ENCODE data around the gene WFDC6. TPM values are rescaled to one million over a fixed set of nuclear protein-coding genes. Genes with fewer than 3 reads are reported as not detected.
"Not testable (repeated sequence)": the region's sequence is repeated elsewhere in the genome, so short reads cannot be mapped to it uniquely, and the experiment has no call there.

The WFDC6 gene
- total RNA-seq = not detected
- polyA plus RNA-seq = not detected
- long read RNA-seq, donor 1 = 0 reads
- long read RNA-seq, donor 2 = 0 reads
- long read RNA-seq, donor 3 = 0 reads
- long read RNA-seq, donor 4 = 0 reads

DNA sequence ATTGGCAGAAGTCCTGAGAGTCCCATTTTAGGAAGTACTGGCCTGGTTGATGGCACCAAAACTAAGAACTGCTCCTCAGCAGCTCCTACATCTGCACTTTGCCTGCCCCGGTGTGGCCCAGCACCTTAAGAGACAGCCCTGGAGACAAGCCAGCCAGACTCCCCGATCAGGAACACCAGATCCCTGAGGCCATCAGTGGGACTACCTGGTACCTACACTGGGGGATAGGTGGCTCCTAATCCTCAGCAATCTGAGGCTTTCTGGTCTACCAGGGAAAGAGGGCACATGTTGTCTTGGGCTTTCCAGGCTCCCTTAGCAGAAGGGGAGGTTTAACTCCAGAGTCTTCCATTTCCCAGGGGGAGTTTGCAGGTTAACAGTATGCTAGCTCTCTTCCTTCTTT is at the start of gene WFDC6:
Gene WFDC6, minus strand, starts transcription at position 101 of the 400 bp plus-strand sequence. Its CDS starts 75 bp downstream, at position 26.
- 82% methylated on average over 2 of the region's 2 CpGs for WGBS
- Histone ChIP-seq H3K4me1 (ENCODE audit: control insufficient read depth, insufficient read depth, low read length) (no peaks in the 10 kb centered on the region), H3K27me3 (ENCODE audit: control insufficient read depth, insufficient read depth) (peaks cover 2% of the 10 kb centered on the region), H3K9me3 (ENCODE audit: control insufficient read depth, low read length) (no peaks in the 10 kb centered on the region), H3K27ac (ENCODE audit: low read length) (no peak within 1 kb of the TSS), H3K4me3 (ENCODE audit: low read length) (no peak within 1 kb of the TSS)
- intact Hi-C loops (cut with DNase I) = no loop called here
- ATAC-seq (no peak), DNase-seq (no peak)

DNA sequence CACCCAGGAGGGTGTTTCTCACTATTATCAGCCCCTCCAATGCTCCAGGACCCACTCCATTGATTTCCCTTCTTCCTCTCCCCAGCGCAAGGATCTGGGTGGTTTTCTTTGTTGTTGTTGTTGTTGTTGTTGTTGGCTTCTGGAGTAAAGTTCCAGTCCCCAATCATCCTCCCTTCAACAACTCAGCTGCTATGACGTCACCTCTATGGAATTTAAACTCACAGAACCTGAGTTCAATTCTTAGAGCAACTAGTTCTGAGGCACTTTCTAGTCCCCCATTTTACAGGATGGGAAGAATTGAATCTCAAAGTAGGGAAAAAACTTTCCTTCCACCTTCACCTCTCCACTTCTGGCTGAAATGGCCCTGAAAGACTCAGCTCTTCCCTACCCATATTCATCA is 49.5 kb upstream of the WFDC6 start:
- DNase-seq (no peak), ATAC-seq (no peak)
- WGBS = 63% methylated on average over 2 of the region's 2 CpGs

DNA sequence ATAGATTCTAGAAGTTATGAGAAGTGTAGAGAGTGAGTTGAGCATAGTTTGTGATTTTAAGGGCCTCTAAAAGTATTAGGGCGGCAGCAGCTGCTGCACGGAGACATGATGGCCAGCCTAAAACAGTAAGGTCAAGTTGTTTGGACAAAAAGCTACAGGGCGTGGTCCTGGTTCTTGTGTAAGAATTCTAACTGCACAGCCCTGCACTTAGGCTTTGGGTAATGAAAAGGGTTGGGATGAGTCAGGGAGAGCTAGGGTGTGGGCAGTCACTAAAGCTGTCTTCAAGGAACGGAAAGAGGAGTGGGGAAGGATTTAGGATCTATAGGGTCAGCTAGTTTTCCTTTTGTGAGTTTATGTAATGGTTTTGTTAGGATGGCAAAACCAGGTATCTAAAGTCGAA is 46.7 kb upstream of the WFDC6 start:
- ATAC-seq; DNase-seq; intact Hi-C loops (cut with DNase I); H3K27ac ChIP-seq (ENCODE audit: low read length); H3K9me3 ChIP-seq (ENCODE audit: control insufficient read depth, low read length); H3K4me3 ChIP-seq (ENCODE audit: low read length); H3K27me3 ChIP-seq (ENCODE audit: control insufficient read depth, insufficient read depth); H3K4me1 ChIP-seq (ENCODE audit: control insufficient read depth, insufficient read depth, low read length): not testable (repeated sequence)
- 83% methylated on average over 5 of the region's 5 CpGs for WGBS

More for the DNA sequence above, 49.5 kb upstream of the WFDC6 start:
- H3K27ac ChIP-seq (ENCODE audit: low read length) = no peak overlapping the region
- H3K4me1 ChIP-seq (ENCODE audit: control insufficient read depth, insufficient read depth, low read length) = no peaks in the 10 kb centered on the region
- H3K27me3 ChIP-seq (ENCODE audit: control insufficient read depth, insufficient read depth) = no peaks in the 10 kb centered on the region
- intact Hi-C loops (cut with DNase I) = no loop called here
- H3K4me3 ChIP-seq (ENCODE audit: low read length) = no peak overlapping the region
- H3K9me3 ChIP-seq (ENCODE audit: control insufficient read depth, low read length) = no peaks in the 10 kb centered on the region

DNA sequence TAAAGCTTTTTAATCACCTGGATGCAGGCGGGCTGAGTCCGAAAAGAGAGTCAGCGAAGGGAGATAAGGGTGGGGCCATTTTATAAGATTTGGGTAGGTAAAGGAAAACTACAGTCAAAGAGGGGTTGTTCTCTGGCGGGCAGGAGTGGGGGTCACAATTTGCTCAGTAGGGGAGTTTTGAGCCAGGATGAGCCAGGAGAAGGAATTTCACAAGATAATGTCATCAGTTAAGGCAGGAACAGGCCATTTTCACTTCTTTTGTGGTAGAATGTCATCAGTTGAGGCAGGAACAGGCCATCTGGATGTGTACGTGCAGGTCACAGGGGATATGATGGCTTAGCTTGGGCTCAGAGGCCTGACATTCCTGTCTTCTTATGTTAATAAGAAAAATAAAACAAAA is 45.0 kb upstream of the WFDC6 start:
- DNase-seq; intact Hi-C loops (cut with DNase I); H3K4me3 ChIP-seq (ENCODE audit: low read length); H3K9me3 ChIP-seq (ENCODE audit: control insufficient read depth, low read length); H3K4me1 ChIP-seq (ENCODE audit: control insufficient read depth, insufficient read depth, low read length); H3K27me3 ChIP-seq (ENCODE audit: control insufficient read depth, insufficient read depth); H3K27ac ChIP-seq (ENCODE audit: low read length); ATAC-seq: not testable (repeated sequence)
- WGBS = 68% methylated on average over 5 of the region's 5 CpGs

DNA sequence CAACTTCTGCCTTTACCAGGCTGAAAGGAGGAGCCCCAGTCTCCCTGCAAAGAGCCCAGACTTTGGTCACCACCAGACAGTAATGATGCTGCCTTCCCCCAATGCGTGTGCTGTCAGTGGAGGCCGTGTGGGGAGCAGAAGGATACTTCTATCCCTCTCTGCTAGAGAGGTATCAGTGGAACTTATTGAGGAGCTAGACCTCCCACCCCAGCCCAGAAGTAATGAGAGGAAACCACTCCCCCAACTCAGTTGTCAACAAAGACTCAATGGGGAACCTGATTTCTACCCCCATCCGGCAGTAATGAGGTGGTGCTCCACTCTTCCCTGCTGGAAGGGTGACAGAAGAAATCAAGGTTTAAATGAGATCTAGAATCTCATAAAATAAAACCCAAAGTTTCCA is 44.2 kb upstream of the WFDC6 start:
- no peak for ATAC-seq
- DNase-seq = no peak
- Histone ChIP-seq H3K4me1 (ENCODE audit: control insufficient read depth, insufficient read depth, low read length) (no peaks in the 10 kb centered on the region), H3K4me3 (ENCODE audit: low read length) (no peak overlapping the region), H3K9me3 (ENCODE audit: control insufficient read depth, low read length) (no peaks in the 10 kb centered on the region), H3K27me3 (ENCODE audit: control insufficient read depth, insufficient read depth) (no peaks in the 10 kb centered on the region), H3K27ac (ENCODE audit: low read length) (no peak overlapping the region)
- WGBS = 50% methylated on average over 3 of the region's 3 CpGs
- intact Hi-C loops (cut with DNase I) = no loop called here

DNA sequence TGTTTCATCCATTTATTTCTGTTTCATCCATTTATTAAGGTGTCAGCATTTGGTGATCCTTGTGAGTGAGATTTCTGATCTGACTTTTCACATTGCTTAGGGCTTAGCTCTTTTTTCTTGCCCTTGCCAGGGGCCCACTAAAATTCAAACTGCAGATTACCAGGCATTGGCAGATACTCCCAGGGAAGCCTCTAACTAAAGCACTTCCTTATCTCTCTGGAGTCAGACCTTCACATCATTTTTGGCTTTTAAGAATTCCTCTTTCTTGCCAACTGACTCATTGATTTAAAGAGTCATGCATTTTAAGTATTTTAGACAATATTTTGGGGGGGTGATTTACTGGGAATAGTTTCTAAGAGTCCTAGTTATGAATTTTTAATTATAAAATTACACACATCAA is 42.4 kb upstream of the WFDC6 start:
- no peaks in the 10 kb centered on the region for H3K4me1 ChIP-seq (ENCODE audit: control insufficient read depth, insufficient read depth, low read length)
- no peak for ATAC-seq
- intact Hi-C loops (cut with DNase I) = no loop called here
- no peak for DNase-seq
- no peaks in the 10 kb centered on the region for H3K27me3 ChIP-seq (ENCODE audit: control insufficient read depth, insufficient read depth)
- no peak overlapping the region for H3K27ac ChIP-seq (ENCODE audit: low read length)
- H3K4me3 ChIP-seq (ENCODE audit: low read length) = no peak overlapping the region
- H3K9me3 ChIP-seq (ENCODE audit: control insufficient read depth, low read length) = no peaks in the 10 kb centered on the region

DNA sequence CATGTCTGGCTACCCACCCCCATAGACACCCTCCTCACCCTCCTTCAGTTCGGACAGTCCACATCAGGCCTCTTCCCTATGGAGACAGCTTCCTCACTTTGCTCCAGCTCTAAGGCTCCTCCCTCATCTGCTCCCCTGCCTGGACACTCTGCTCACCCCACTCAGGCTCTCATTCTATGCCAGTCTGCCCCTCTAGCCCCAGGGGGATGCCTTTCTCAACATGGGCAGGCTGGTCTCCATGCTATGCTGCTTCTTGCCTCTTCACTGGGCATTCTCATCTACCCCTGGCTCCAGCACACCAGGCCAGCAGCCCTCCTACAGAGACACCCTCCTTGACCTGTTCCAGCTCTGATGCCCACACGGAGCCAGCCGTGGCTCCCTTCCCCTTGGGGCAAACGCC is 39.9 kb upstream of the WFDC6 start, which contains the start of gene WFDC8:
Gene WFDC8, minus strand, starts transcription at position 101 of the 400 bp plus-strand sequence. Its CDS starts 37 bp downstream, at position 64.
- intact Hi-C loops (cut with DNase I) = no loop called here
- DNase-seq (no peak), ATAC-seq (no peak)
- Histone ChIP-seq H3K27me3 (ENCODE audit: control insufficient read depth, insufficient read depth) (no peaks in the 10 kb centered on the region), H3K4me1 (ENCODE audit: control insufficient read depth, insufficient read depth, low read length) (no peaks in the 10 kb centered on the region), H3K9me3 (ENCODE audit: control insufficient read depth, low read length) (no peaks in the 10 kb centered on the region), H3K4me3 (ENCODE audit: low read length) (no peak within 1 kb of the TSS), H3K27ac (ENCODE audit: low read length) (no peak within 1 kb of the TSS)
- 59% methylated on average over 4 of the region's 4 CpGs for WGBS

DNA sequence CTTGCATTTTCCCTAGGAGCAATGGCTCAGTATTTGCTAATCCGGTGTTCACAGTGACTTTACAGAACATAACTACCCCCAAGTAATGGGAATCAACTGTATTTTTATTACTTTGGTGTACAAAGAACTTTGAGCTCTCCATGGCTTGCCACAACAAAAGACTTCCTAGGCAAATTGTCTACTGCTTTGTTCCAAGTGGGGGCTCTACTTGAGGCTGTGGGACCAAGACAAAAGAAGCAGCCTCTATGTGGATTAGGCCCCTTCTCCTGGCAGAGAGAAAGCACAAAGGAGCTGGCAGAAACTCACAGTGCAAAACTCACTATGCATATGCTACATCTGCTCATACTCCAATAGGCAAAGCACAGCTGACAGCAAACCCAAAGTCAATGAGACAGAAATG is 38.9 kb upstream of the WFDC6 start:
- H3K4me1 ChIP-seq (ENCODE audit: control insufficient read depth, insufficient read depth, low read length) = no peaks in the 10 kb centered on the region
- intact Hi-C loops (cut with DNase I) = no loop called here
- whole genome bisulfite sequencing = 88% methylated on average over 1 of the region's 1 CpG
- ATAC-seq (no peak), DNase-seq (no peak)
- no peak overlapping the region for H3K4me3 ChIP-seq (ENCODE audit: low read length)
- H3K27me3 ChIP-seq (ENCODE audit: control insufficient read depth, insufficient read depth) = no peaks in the 10 kb centered on the region
- H3K27ac ChIP-seq (ENCODE audit: low read length) = no peak overlapping the region
- no peaks in the 10 kb centered on the region for H3K9me3 ChIP-seq (ENCODE audit: control insufficient read depth, low read length)

DNA sequence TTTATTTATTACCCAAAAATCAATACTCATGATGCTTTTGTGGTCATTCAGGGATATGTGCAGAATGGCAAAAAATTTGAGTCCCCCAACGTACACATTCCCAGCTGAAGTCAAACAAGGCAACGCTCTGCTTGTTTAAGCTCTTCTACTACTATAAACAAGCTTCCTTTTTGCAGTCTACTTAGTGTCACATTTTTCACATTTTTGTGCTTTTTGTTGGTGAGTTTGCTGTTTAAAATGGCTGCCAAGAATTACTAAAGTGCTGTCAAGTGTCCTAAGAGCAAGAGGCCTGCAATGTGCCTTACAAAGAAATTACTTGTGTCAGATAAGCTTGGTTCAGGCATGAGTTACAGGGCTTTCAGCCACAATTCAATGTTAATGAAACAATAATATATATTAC is 37.7 kb upstream of the WFDC6 start:
- H3K4me1 ChIP-seq (ENCODE audit: control insufficient read depth, insufficient read depth, low read length) = no peaks in the 10 kb centered on the region
- DNase-seq (no peak), ATAC-seq (no peak)
- 42% methylated on average over 2 of the region's 2 CpGs for WGBS
- H3K27ac ChIP-seq (ENCODE audit: low read length) = no peak overlapping the region
- no peak overlapping the region for H3K4me3 ChIP-seq (ENCODE audit: low read length)
- intact Hi-C loops (cut with DNase I) = no loop called here
- no peaks in the 10 kb centered on the region for H3K27me3 ChIP-seq (ENCODE audit: control insufficient read depth, insufficient read depth)
- H3K9me3 ChIP-seq (ENCODE audit: control insufficient read depth, low read length) = no peaks in the 10 kb centered on the region

DNA sequence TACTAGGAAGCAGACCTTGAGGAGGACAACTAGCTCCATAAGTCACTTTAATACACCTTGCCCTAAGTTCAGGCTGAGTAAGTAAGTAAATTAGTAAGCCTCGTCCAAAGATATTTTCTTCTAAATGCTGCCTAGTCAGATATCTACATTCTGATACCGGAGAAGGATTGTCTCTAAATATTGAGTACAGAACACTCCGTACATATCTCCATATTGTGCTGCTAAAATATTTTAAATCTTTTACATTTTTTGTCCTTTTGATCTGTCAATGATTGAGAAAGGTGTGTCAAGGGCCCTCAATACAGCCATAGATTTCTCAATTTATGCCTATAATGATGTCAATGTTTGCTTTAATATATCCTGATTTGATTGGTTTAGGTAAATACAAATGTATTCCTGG is 36.6 kb upstream of the WFDC6 start:
- H3K27ac ChIP-seq (ENCODE audit: low read length) = no peak overlapping the region
- DNase-seq (no peak), ATAC-seq (no peak)
- no peaks in the 10 kb centered on the region for H3K27me3 ChIP-seq (ENCODE audit: control insufficient read depth, insufficient read depth)
- intact Hi-C loops (cut with DNase I) = no loop called here
- 81% methylated on average over 3 of the region's 3 CpGs for WGBS
- no peaks in the 10 kb centered on the region for H3K9me3 ChIP-seq (ENCODE audit: control insufficient read depth, low read length)
- H3K4me1 ChIP-seq (ENCODE audit: control insufficient read depth, insufficient read depth, low read length) = no peaks in the 10 kb centered on the region
- H3K4me3 ChIP-seq (ENCODE audit: low read length) = no peak overlapping the region

DNA sequence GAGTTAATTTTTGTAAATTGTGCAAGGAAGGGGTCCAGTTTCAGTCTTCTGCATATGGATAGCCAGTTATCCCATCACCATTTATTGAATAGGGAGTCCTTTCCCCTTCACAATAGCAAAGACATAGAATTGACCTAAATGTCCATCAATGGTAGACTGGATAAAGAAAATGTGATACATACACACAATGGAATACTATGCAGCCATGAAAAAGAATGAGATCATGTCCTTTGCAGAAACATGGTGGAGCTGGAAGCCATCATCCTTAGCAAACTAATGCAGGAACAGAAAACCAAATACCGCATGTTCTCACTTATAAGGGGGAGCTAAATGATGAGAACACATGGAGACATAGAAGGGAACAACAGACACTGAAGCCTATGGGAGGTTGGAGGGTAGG is 30.4 kb upstream of the WFDC6 start:
- ATAC-seq; H3K9me3 ChIP-seq (ENCODE audit: control insufficient read depth, low read length); H3K27me3 ChIP-seq (ENCODE audit: control insufficient read depth, insufficient read depth); H3K4me3 ChIP-seq (ENCODE audit: low read length); intact Hi-C loops (cut with DNase I); DNase-seq; H3K27ac ChIP-seq (ENCODE audit: low read length); H3K4me1 ChIP-seq (ENCODE audit: control insufficient read depth, insufficient read depth, low read length): not testable (repeated sequence)
- 73% methylated on average over 1 of the region's 1 CpG for WGBS

DNA sequence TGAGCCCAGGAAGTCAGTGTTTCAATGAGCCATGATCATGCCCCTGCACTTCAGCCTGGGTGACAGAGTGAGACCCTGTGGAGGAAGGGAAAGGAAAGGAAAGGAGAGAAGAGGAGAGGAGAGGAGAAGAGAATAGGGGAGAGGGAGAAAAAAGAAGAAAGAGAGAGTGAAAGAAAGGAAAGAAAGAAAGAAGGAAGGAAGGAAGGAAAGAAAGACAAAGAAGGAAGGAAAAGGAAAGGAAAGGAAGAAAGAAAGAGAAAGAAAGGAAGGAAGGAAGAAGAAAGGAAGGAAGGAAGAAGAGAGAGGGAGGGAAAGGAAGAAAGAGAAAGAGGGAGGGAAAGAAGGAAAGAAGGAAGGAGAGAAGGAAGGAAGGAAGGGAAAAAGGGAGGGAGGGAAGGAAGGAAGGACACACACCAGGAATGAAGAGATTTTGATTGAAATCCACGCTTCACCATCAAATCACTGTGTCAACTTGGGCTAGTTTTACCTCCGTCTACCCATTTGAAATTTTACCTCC is 25.5 kb upstream of the WFDC6 start:
- Histone ChIP-seq H3K4me3 (ENCODE audit: low read length) (no peak overlapping the region), H3K27me3 (ENCODE audit: control insufficient read depth, insufficient read depth) (peaks cover 2% of the 10 kb centered on the region), H3K4me1 (ENCODE audit: control insufficient read depth, insufficient read depth, low read length) (no peaks in the 10 kb centered on the region), H3K27ac (ENCODE audit: low read length) (no peak overlapping the region), H3K9me3 (ENCODE audit: control insufficient read depth, low read length) (no peaks in the 10 kb centered on the region)
- WGBS = 79% methylated on average over 2 of the region's 2 CpGs
- ATAC-seq (no peak), DNase-seq (no peak)
- intact Hi-C loops (cut with DNase I) = no loop called here

Data from right cardiac atrium (tissue), 5 donors.